ENCODE data around the gene AGPAT2.

- TF ChIP-seq CTCF (conservative IDR thresholded peaks at IDR 0.05 in 1 of 2, IDR thresholded peaks at IDR 0.05 in 1 of 2; ENCODE audit: low read depth in 1 of 2, low read length in 2 of 2) (no peak), EZH2 (IDR thresholded peaks at IDR 0.05; ENCODE audit: low read length, missing control alignments) (no peak)
These were observed 7.8 kb downstream of the AGPAT2 start for GRCh38 chr9:136679431-136679941.

Measured in fibroblast of lung (primary cell).